ENCODE data around the gene ESYT1.

ESYT1 gene

DNA sequence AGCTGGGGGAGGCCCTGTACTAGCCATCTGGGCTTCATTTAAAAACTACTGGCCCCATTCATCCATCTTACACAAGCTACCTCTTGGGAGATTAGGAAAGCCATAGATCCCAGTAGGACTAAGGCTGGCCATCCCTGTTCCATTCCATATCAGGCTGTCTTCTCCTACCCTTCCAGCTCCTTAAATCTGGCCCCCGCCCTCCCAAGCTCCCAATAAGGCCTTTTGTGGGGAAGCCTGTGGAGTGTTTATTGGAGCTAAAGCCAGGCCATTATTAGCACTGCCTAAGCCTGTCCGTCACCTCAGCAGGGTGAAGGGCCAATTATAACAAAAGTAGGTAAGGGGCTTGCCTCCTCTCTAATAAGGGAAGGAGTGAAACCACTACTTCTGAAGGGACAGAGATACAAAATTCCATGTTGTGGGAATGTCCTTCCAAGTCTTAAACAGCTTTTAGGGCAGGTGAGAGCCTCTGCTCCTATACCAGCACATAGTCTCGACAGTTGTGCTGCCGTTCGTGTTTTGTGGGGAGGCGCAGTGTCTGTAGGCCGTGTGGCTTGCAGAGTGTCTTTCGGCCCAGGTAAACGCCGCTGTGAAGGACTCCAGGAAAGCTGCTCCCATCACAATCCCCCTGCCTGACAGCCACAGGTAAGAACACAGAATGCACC lies 33.8 kb downstream of the ESYT1 start:
- Histone ChIP-seq H3K36me3 (ENCODE audit: low read depth) (peaks cover 80% of the 10 kb centered on the region), H3K4me3 (ENCODE audit: severe bottlenecking) (no peak overlapping the region)

DNA sequence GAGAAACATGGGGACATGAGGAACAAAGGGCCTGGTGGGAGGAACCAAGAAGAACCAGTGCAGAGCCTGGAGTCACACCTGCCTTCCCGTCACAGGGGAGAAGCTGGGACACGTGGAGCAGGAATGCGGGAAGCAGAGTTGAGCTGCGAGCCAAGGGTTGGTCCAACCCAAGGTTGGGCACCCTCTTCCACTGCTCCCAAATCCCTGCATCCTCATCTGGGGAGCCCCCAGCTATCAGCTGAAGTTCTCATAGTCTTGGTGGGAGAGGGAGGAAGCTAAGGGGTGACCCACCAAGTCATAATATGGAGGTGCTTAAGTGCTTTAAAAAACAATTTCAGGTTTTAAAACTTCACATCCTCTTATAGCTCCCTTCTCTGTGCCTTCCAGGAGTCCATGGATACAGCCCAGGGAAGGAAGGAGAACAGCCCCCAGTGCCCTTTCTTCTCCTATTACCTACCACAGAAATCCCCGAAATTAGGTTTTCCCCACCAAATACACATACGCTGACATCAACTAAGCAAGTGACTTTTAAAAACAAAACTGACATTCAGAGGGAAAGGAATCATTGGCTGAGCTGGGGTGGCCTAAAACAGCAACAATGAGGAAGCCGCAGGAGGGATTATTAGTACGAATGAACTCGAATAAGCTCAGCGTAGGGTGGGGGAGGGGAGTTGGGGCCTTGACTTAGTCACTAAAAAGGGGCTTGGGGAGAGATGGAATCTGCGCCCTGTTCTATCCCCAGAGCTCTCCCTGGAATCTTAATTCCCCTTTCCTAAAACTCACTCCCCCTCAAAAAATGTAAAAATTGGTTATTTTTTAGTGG lies 34.6 kb downstream of the ESYT1 start:
- TF ChIP-seq, protein P1, sequence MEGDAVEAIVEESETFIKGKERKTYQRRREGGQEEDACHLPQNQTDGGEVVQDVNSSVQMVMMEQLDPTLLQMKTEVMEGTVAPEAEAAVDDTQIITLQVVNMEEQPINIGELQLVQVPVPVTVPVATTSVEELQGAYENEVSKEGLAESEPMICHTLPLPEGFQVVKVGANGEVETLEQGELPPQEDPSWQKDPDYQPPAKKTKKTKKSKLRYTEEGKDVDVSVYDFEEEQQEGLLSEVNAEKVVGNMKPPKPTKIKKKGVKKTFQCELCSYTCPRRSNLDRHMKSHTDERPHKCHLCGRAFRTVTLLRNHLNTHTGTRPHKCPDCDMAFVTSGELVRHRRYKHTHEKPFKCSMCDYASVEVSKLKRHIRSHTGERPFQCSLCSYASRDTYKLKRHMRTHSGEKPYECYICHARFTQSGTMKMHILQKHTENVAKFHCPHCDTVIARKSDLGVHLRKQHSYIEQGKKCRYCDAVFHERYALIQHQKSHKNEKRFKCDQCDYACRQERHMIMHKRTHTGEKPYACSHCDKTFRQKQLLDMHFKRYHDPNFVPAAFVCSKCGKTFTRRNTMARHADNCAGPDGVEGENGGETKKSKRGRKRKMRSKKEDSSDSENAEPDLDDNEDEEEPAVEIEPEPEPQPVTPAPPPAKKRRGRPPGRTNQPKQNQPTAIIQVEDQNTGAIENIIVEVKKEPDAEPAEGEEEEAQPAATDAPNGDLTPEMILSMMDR (IDR thresholded peaks at IDR 0.05; ENCODE audit: poor library complexity, severe bottlenecking): no peak
- H3K27ac ChIP-seq (ENCODE audit: poor library complexity, severe bottlenecking): peak overlapping the region; percentile 87
- no peaks in the 10 kb centered on the region for H3K9me3 ChIP-seq (ENCODE audit: severe bottlenecking)
- DNase-seq (ENCODE audit: low spot score): no peak
- ATAC-seq (ENCODE audit: low read depth): no peak
- peaks cover 89% of the 10 kb centered on the region for H3K36me3 ChIP-seq (ENCODE audit: low read depth)
- peaks cover 4% of the 10 kb centered on the region for H3K4me1 ChIP-seq (ENCODE audit: insufficient read depth, poor library complexity, severe bottlenecking)
- no peak overlapping the region for H3K4me3 ChIP-seq (ENCODE audit: severe bottlenecking)
- H3K27me3 ChIP-seq (ENCODE audit: insufficient read depth, poor library complexity, severe bottlenecking): no peaks in the 10 kb centered on the region

More for the DNA sequence above, 33.8 kb downstream of the ESYT1 start:
- Histone ChIP-seq H3K27ac (ENCODE audit: poor library complexity, severe bottlenecking) (peak overlapping the region; percentile 87), H3K27me3 (ENCODE audit: insufficient read depth, poor library complexity, severe bottlenecking) (no peaks in the 10 kb centered on the region), H3K4me1 (ENCODE audit: insufficient read depth, poor library complexity, severe bottlenecking) (peaks cover 4% of the 10 kb centered on the region), H3K9me3 (ENCODE audit: severe bottlenecking) (no peaks in the 10 kb centered on the region)
- DNase-seq (ENCODE audit: low spot score) (no peak), ATAC-seq (ENCODE audit: low read depth) (no peak)
- TF ChIP-seq, protein P1 (IDR thresholded peaks at IDR 0.05; ENCODE audit: poor library complexity, severe bottlenecking): no peak

DNA sequence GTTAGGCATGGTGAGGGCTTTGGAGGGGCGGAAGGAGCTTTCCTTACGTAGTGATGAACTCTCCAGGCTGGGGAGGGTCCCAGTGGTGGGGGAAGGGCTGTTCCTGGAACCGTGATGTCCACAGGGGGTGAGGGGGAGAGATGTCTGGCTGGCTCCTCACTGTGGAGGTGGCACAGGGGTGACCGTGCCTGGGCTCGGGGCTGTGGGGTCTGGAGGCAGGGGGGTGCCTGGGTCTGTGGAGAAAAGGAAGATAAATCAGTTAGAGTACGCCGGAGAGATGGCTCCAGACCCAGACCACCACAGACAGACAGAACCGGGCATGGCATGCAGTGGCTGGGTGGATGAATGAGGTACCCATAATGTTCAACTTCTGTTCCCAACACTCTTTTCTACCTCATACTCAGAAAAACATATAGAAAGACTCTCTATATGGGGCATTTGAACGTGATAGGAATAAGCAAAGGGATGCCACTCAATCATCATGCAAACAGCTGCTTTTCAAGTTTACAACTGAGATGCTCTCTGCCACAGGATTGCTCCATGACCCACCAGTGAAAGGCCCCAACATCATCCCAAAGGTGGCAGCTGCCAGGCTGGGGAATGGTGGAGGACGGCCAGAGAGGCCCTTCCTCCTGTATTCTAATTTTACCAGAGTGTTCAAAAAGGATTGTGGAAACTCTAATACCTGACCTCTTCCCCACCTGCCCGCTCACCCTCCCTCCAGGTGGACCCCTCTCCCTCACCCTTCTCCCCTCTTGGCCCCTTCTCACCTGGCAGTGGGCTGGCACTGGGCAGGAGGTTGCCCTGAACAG lies 35.7 kb downstream of the ESYT1 start:
- DNase-seq (ENCODE audit: low spot score): no peak
- H3K9me3 ChIP-seq (ENCODE audit: severe bottlenecking): no peaks in the 10 kb centered on the region
- H3K27me3 ChIP-seq (ENCODE audit: insufficient read depth, poor library complexity, severe bottlenecking): no peaks in the 10 kb centered on the region
- peaks cover 97% of the 10 kb centered on the region for H3K36me3 ChIP-seq (ENCODE audit: low read depth)
- no peak overlapping the region for H3K27ac ChIP-seq (ENCODE audit: poor library complexity, severe bottlenecking)
- TF ChIP-seq, protein P1 (IDR thresholded peaks at IDR 0.05; ENCODE audit: poor library complexity, severe bottlenecking): no peak
- no peak overlapping the region for H3K4me3 ChIP-seq (ENCODE audit: severe bottlenecking)
- peak; percentile 3; the same call in 2 of the 3 replicates for ATAC-seq (ENCODE audit: low read depth)
- peaks cover 4% of the 10 kb centered on the region for H3K4me1 ChIP-seq (ENCODE audit: insufficient read depth, poor library complexity, severe bottlenecking)

DNA sequence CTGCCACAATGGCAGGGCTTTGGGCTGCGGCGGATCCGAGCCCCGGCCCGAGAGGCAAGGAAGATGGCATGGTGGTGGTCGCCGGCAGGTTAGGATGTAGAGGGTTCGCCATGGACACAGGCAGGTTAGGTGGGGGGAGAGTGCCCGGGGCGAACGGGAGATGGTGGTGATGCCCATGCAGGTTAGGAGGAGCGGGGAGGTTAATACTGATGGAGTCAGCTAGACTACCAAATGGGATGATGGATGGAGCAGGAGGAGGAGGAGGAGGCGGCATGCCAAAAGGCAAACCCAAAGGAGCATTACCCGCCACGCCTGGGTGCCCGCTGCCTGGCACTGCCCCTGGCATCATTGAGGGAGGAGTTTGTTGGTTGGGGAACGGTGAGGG lies 36.3 kb downstream of the ESYT1 start:
- H3K4me1 ChIP-seq (ENCODE audit: insufficient read depth, poor library complexity, severe bottlenecking): peaks cover 4% of the 10 kb centered on the region
- H3K36me3 ChIP-seq (ENCODE audit: low read depth): peaks cover 97% of the 10 kb centered on the region

More for the DNA sequence above, 36.3 kb downstream of the ESYT1 start:
- no peak for DNase-seq (ENCODE audit: low spot score)
- Histone ChIP-seq H3K4me3 (ENCODE audit: severe bottlenecking) (no peak overlapping the region), H3K9me3 (ENCODE audit: severe bottlenecking) (no peaks in the 10 kb centered on the region), H3K27me3 (ENCODE audit: insufficient read depth, poor library complexity, severe bottlenecking) (no peaks in the 10 kb centered on the region), H3K27ac (ENCODE audit: poor library complexity, severe bottlenecking) (no peak overlapping the region)
- peak; percentile 2; the same call in 1 of the 3 replicates for ATAC-seq (ENCODE audit: low read depth)
- TF ChIP-seq, protein P1 (IDR thresholded peaks at IDR 0.05; ENCODE audit: poor library complexity, severe bottlenecking): no peak

Data from RWPE2 (cell line).